Measurements from ENCODE around the gene MAB21L3. TPM values are rescaled to one million over a fixed set of nuclear protein-coding genes. Genes with fewer than 3 reads are reported as not detected.

MAB21L3 gene
- total RNA-seq, 1 donor from 2014 or later = not detected

DNA sequence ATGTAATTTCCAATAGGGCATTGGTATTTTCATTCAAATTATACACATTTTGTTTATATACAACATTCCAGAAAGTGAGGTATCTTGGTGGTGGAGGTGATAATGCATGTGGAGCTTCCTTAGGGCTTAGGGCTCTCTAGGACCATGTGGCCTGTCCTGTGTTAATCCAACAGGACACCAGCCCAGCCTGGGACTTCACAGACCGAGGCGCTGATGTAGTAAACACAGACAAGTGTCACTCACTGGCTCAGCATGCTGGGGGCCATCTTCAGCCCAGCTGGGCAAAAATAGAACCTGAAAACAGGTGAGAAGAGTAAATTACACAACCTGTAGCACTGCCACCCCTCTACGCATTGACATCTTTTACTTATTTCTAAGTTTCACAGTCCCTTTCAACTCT, 66.7 kb downstream of the MAB21L3 start:
- intact Hi-C loops (cut with DNase I) = no loop called here
- ATAC-seq = no peak
- DNase-seq (ENCODE audit: low spot score) = no peak

DNA sequence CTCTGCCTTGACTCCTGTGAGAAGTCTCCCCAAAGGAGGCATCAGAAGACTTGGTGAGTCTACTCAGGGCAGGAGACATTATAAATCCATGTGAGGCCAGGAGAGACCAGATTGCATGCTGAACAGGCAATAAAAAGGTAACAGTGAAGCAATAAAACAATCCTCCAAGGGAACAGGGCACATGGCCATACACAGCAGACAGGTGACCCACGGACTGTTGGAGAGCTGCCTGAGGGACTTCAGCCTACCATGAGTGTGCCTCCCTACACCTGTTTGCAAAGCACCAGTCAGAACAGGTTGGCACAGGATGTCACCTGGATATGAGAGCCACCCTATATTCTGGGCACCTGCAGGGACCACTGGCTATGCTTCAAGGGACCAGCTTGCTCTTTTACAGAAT, 67.6 kb downstream of the MAB21L3 start:
- no peak for DNase-seq (ENCODE audit: low spot score)
- intact Hi-C loops (cut with DNase I) = no loop called here
- ATAC-seq = no peak

DNA sequence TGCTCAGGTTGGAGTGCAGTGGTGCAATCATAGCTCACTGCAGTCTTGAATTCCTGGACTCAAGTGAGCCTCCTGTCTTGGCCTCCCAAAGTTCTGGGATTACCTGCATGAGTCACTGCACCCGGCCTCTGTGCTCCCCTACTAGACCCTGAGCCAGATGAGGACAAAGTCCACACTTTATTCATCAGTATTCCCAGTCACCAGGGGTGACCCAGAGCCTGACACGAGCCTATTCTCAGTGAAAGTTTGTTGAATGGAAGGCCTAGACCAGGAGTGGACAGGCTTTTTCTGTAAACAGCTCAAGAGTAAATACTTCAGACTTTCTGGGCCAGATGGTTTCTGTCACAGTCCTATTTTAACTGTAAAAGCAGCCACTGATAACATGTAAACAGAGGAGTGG, 68.2 kb downstream of the MAB21L3 start:
- DNase-seq (ENCODE audit: low spot score) = no peak
- ATAC-seq = no peak
- intact Hi-C loops (cut with DNase I) = no loop called here

DNA sequence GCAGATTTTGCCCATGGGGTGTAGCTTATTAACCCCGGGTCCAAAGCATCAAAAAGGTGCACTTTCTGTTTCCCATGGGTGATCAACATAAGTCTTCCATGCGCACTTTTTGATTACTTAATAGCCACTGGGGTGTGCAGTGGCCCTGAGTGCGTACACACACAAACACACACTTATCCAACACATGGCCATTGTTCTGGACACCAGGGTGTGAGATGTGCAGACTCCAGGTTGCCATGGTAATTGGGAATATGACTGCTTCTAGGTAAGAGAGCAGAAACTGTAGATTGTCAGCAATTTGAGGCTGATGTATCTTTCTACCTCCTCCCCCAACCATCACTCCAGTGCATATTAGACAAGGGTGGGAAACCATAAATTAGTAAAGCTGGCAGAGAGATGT, 68.8 kb downstream of the MAB21L3 start:
- intact Hi-C loops (cut with DNase I) = no loop called here
- DNase-seq (ENCODE audit: low spot score) (no peak), ATAC-seq (no peak)

DNA sequence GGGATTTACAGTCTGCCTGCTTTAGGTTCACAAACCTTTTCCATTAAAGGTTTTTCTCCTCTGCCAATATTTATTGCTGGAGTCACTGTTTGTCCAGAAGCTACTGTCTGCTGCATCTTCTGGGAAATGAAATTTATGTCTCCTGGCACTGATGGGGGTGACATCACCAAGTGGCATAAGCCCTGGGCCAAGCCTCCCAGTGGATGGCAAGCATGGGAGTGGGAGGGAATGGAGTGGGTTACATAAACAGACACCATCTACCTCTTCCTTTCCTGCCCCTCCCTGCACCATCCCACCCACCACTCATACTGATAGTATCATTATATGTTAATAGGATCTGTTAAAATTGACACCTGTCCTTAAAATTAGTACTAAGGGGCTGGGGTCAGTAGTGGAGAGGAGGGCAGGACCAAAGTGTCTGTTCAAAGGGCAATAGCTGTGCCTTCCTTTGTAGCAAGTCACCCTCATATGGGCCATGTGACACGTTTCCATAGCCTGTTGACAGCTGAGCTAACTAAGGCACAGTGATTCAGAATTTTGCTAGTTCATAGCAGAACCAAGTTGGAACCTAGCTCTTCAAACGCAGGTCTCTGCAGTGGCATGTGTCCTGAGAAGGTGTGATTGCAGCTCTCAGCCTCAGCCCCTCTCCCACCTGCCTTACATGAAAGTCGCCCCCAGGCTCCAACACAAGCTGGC, 71.0 kb downstream of the MAB21L3 start:
- no peak for DNase-seq (ENCODE audit: low spot score)
- no peak for ATAC-seq
- intact Hi-C loops (cut with DNase I) = no loop called here

Other genes with a start within 250 kb of the MAB21L3 start
- 3.5 TPM for gene SLC22A15, start 134.9 kb upstream of the MAB21L3 start, total RNA-seq

Data from sciatic nerve (tissue), 2 donors.